Panc1 (cell line): ENCODE results near the gene SUSD6.

Experiments
- CTCF ChIP-seq: fragments of 450-650 bp; IDR thresholded peaks from 2 replicates; pipeline ENCODE4 v1.5.1; 2017; ENCODE audit warnings: mild to moderate bottlenecking
- POLR2AphosphoS5 ChIP-seq: IDR thresholded peaks from 2 replicates; pipeline ENCODE4 v1.6.1; 2012; ENCODE audit warnings: mild to moderate bottlenecking, low read depth, low read length, moderate library complexity
- SIN3A ChIP-seq: IDR thresholded peaks from 2 replicates; pipeline ENCODE4 v1.6.1; 2012; ENCODE audit warnings: low read depth, mild to moderate bottlenecking, low read length, moderate library complexity, borderline replicate concordance; ENCODE audit not compliant: insufficient read depth

- no peak for TF ChIP-seq CTCF
- TF ChIP-seq POLR2AphosphoS5, result no peak
- no peak for TF ChIP-seq SIN3A
These were observed 89.2 kb downstream of the SUSD6 start for GRCh38 chr14:69700575-69700974.
